WTC11 (cell line): ENCODE measurements around the gene ANXA9.

Experiments used
- AR ChIP-seq: fragments of 250-450 bp; sonication (Bioruptor Pico); IDR thresholded peaks from 2 replicates; pipeline ENCODE4 v1.9.0; 2021; ENCODE audit warnings: mild to moderate bottlenecking
- KAT7 ChIP-seq: sonication (generic); formaldehyde crosslinking; IDR thresholded peaks from 2 replicates; pipeline ENCODE4 v1.8.1; 2023; ENCODE audit warnings: missing genetic modification reagents, mild to moderate bottlenecking, borderline replicate concordance
- STAT6 ChIP-seq: sonication (generic); formaldehyde crosslinking; conservative IDR thresholded peaks from 2 replicates; pipeline ENCODE4 v1.8.1; 2023; ENCODE audit warnings: mild to moderate bottlenecking, low read depth, missing genetic modification reagents, moderate library complexity
- TEAD1 ChIP-seq: sonication (generic); formaldehyde crosslinking; IDR thresholded peaks from 2 replicates; pipeline ENCODE4 v1.8.0; 2022; ENCODE audit warnings: mild to moderate bottlenecking, missing genetic modification reagents
- ZNF263 ChIP-seq: sonication (generic); formaldehyde crosslinking; IDR thresholded peaks from 2 replicates; pipeline ENCODE4 v1.8.1; 2022; ENCODE audit warnings: low read depth, mild to moderate bottlenecking, moderate library complexity, missing genetic modification reagents

GRCh38 chr1:150954708-150955107 lies 27.4 kb upstream of the ANXA9 start:
- no peak for TF ChIP-seq ZNF263 (CRISPR knock-in tag)
- no peak for TF ChIP-seq KAT7 (CRISPR knock-in tag)
- TF ChIP-seq STAT6 (CRISPR knock-in tag) = no peak
- TF ChIP-seq AR (CRISPR knock-in tag) = no peak
- TF ChIP-seq TEAD1 (CRISPR knock-in tag) = no peak
